GM12872 (cell line): ENCODE data around the gene MYH6.

ENCODE experiments used
- CTCF ChIP-seq: IDR thresholded peaks from 3 replicates; pipeline ENCODE4 v1.5.1; 2011; ENCODE audit warnings: low read depth, mild to moderate bottlenecking, low read length, moderate library complexity; ENCODE audit not compliant: insufficient read depth

MYH6 gene

GRCh38 chr14:23439107-23439835 is 31.2 kb upstream of the MYH6 start:
- no peak for TF ChIP-seq CTCF

GRCh38 chr14:23438101-23438971 is 30.3 kb upstream of the MYH6 start:
- TF ChIP-seq CTCF: no peak

GRCh38 chr14:23437133-23438100 is 29.3 kb upstream of the MYH6 start:
- TF ChIP-seq CTCF: no peak

- TF ChIP-seq CTCF: no peak
Measured at GRCh38 chr14:23436327-23437132, 28.5 kb upstream of the MYH6 start.

GRCh38 chr14:23435543-23436326 is 27.7 kb upstream of the MYH6 start, which contains the start of gene MYH7:
TSS of gene MYH7 (minus strand) at chr14:23435660. CDS start at chr14:23433732, 1,928 bp downstream.
- TF ChIP-seq CTCF: no peak

GRCh38 chr14:23434488-23435222 is 26.6 kb upstream of the MYH6 start:
- TF ChIP-seq CTCF: no peak
